Muscle layer of colon (tissue), 2 donors: ENCODE measurements around the gene IKBIP.
"Not testable (repeated sequence)": the region's sequence is repeated elsewhere in the genome, so short reads cannot be mapped to it uniquely, and the experiment has no call there.

Source experiments
- H3K27ac ChIP-seq: one replicate; pipeline ENCODE4 v1.7.0; 2013; ENCODE audit warnings: low read depth, mild to moderate bottlenecking, low read length, moderate library complexity
- H3K27me3 ChIP-seq, 2 donors: one replicate each; pipeline ENCODE4 v1.7.0; 2013; ENCODE audit warnings: low read length in 2 of 2, mild to moderate bottlenecking in 2 of 2; ENCODE audit not compliant: insufficient read depth in 2 of 2, control insufficient read depth in 1 of 2
- H3K36me3 ChIP-seq: one replicate; pipeline ENCODE4 v1.7.0; 2013; ENCODE audit warnings: mild to moderate bottlenecking, low read length; ENCODE audit not compliant: insufficient read depth
- H3K4me1 ChIP-seq: one replicate; pipeline ENCODE4 v1.7.0; 2013; ENCODE audit warnings: mild to moderate bottlenecking, low read length; ENCODE audit not compliant: insufficient read depth
- H3K4me3 ChIP-seq, 2 donors: one replicate each; pipeline ENCODE4 v1.7.0; 2013; ENCODE audit warnings: low read length in 2 of 2, low read depth in 1 of 2, mild to moderate bottlenecking in 1 of 2, moderate library complexity in 1 of 2
- H3K9ac ChIP-seq: one replicate; pipeline ENCODE4 v1.7.0; 2013; ENCODE audit warnings: low read length
- H3K9me3 ChIP-seq: one replicate; pipeline ENCODE4 v1.7.0; 2013; ENCODE audit warnings: mild to moderate bottlenecking, low read length
- donor health status: abdominal sarcoma.
- donor health status: Adenocarcinoma of cecum.

IKBIP gene

GRCh38 chr12:98656289-98657101, 11.9 kb upstream of the IKBIP start:
- Histone ChIP-seq H3K27me3 (no peaks in the 10 kb centered on the region), H3K9ac (no peak overlapping the region), H3K27ac (no peak overlapping the region), H3K4me1 (no peaks in the 10 kb centered on the region), H3K9me3 (no peaks in the 10 kb centered on the region), H3K4me3 (no peak overlapping the region), H3K36me3 (peaks cover 10% of the 10 kb centered on the region)

GRCh38 chr12:98653866-98654493, 9.4 kb upstream of the IKBIP start:
- Histone ChIP-seq H3K27me3 (no peaks in the 10 kb centered on the region), H3K9me3 (no peaks in the 10 kb centered on the region), H3K36me3 (peaks cover 28% of the 10 kb centered on the region), H3K27ac (no peak overlapping the region), H3K9ac (no peak overlapping the region), H3K4me1 (no peaks in the 10 kb centered on the region), H3K4me3 (no peak overlapping the region)

- Histone ChIP-seq H3K36me3 (peaks cover 22% of the 10 kb centered on the region), H3K27ac (no peak overlapping the region), H3K4me1 (peaks cover 4% of the 10 kb centered on the region), H3K9ac (no peak overlapping the region), H3K27me3 (no peaks in the 10 kb centered on the region), H3K4me3 (no peak overlapping the region), H3K9me3 (no peaks in the 10 kb centered on the region)
These were observed 6.7 kb upstream of the IKBIP start for GRCh38 chr12:98651328-98651727.

GRCh38 chr12:98646294-98647090, 1.9 kb upstream of the IKBIP start:
- Histone ChIP-seq H3K27me3 (no peaks in the 10 kb centered on the region), H3K4me1 (peaks cover 6% of the 10 kb centered on the region), H3K9ac (no peak overlapping the region), H3K4me3 (peak overlapping the region; percentile 78 to 98), H3K9me3 (no peaks in the 10 kb centered on the region), H3K36me3 (peaks cover 21% of the 10 kb centered on the region), H3K27ac (no peak overlapping the region)

- H3K4me3 ChIP-seq: peak overlapping the region; percentile 78 to 98
- H3K27ac ChIP-seq: peak overlapping the region; percentile 71
- H3K27me3 ChIP-seq: no peaks in the 10 kb centered on the region
- peak overlapping the region; percentile 68 for H3K9ac ChIP-seq
- peaks cover 16% of the 10 kb centered on the region for H3K36me3 ChIP-seq
- no peaks in the 10 kb centered on the region for H3K9me3 ChIP-seq
- H3K4me1 ChIP-seq: peaks cover 6% of the 10 kb centered on the region
These were observed 1.0 kb upstream of the IKBIP start for GRCh38 chr12:98645572-98646067.

GRCh38 chr12:98644433-98644711, 216 bp downstream of the IKBIP start:
- peaks cover 6% of the 10 kb centered on the region for H3K4me1 ChIP-seq
- H3K9me3 ChIP-seq: no peaks in the 10 kb centered on the region
- H3K27ac ChIP-seq: peak overlapping the region; percentile 47
- peak overlapping the region; percentile 78 to 98 for H3K4me3 ChIP-seq
- no peaks in the 10 kb centered on the region for H3K27me3 ChIP-seq
- H3K9ac ChIP-seq: peak overlapping the region; percentile 74
- peaks cover 8% of the 10 kb centered on the region for H3K36me3 ChIP-seq

- not testable (repeated sequence) for H3K27me3 ChIP-seq, H3K4me3 ChIP-seq, H3K36me3 ChIP-seq, H3K9ac ChIP-seq, H3K4me1 ChIP-seq, H3K27ac ChIP-seq, H3K9me3 ChIP-seq
These were observed 1.8 kb downstream of the IKBIP start for GRCh38 chr12:98642801-98643200.

- Histone ChIP-seq H3K36me3 (no peaks in the 10 kb centered on the region), H3K27me3 (no peaks in the 10 kb centered on the region), H3K9me3 (no peaks in the 10 kb centered on the region), H3K9ac (no peak overlapping the region), H3K27ac (no peak overlapping the region), H3K4me3 (no peak overlapping the region), H3K4me1 (no peaks in the 10 kb centered on the region)
These were observed 5.1 kb downstream of the IKBIP start for GRCh38 chr12:98639491-98639890.

- no peaks in the 10 kb centered on the region for H3K27me3 ChIP-seq
- no peaks in the 10 kb centered on the region for H3K9me3 ChIP-seq
- H3K36me3 ChIP-seq: no peaks in the 10 kb centered on the region
- no peak overlapping the region for H3K27ac ChIP-seq
- H3K4me3 ChIP-seq: no peak overlapping the region
- no peak overlapping the region for H3K9ac ChIP-seq
- H3K4me1 ChIP-seq: no peaks in the 10 kb centered on the region
These were observed 6.6 kb downstream of the IKBIP start for GRCh38 chr12:98638009-98638408.

GRCh38 chr12:98637068-98637467, 7.5 kb downstream of the IKBIP start:
- H3K27me3 ChIP-seq: no peaks in the 10 kb centered on the region
- H3K4me3 ChIP-seq: no peak overlapping the region
- H3K36me3 ChIP-seq: no peaks in the 10 kb centered on the region
- no peak overlapping the region for H3K27ac ChIP-seq
- H3K9ac ChIP-seq: no peak overlapping the region
- no peaks in the 10 kb centered on the region for H3K9me3 ChIP-seq
- no peaks in the 10 kb centered on the region for H3K4me1 ChIP-seq

GRCh38 chr12:98635657-98636323, 8.8 kb downstream of the IKBIP start:
- Histone ChIP-seq H3K27me3 (no peaks in the 10 kb centered on the region), H3K4me1 (no peaks in the 10 kb centered on the region), H3K4me3 (no peak overlapping the region), H3K9me3 (no peaks in the 10 kb centered on the region), H3K27ac (no peak overlapping the region), H3K36me3 (no peaks in the 10 kb centered on the region), H3K9ac (no peak overlapping the region)
